Mucosa of descending colon (tissue), 3 donors: Measurements from ENCODE around the gene WDR37. TPM values are rescaled to one million over a fixed set of nuclear protein-coding genes. Genes with fewer than 3 reads are reported as not detected.
"Not testable (repeated sequence)": the region's sequence is repeated elsewhere in the genome, so short reads cannot be mapped to it uniquely, and the experiment has no call there.

Experiments
- ATAC-seq: fragments of 200-7000 bp; cut with Tn5 transposase; one replicate; pipeline ENCODE4 v1.9.1; 2020; ENCODE audit warnings: mild to moderate bottlenecking, moderate library complexity
- DNase-seq, 3 donors: peaks; one replicate each; pipeline ENCODE4 v3.0.0-alpha.2; 2020
- H3K36me3 ChIP-seq: fragments of 200-600 bp; one replicate; pipeline ENCODE4 v1.8.0; 2021; ENCODE audit warnings: low read depth, mild to moderate bottlenecking
- H3K4me1 ChIP-seq: fragments of 200-600 bp; one replicate; pipeline ENCODE4 v1.8.0; 2021; ENCODE audit warnings: low read depth, mild to moderate bottlenecking
- H3K4me3 ChIP-seq: fragments of 200-600 bp; one replicate; pipeline ENCODE4 v1.8.0; 2021; ENCODE audit warnings: mild to moderate bottlenecking
- H3K9me3 ChIP-seq: fragments of 200-600 bp; one replicate; pipeline ENCODE4 v1.8.0; 2021; ENCODE audit warnings: mild to moderate bottlenecking
- intact Hi-C, 2 donors: fragments of 100-400 bp; cut with DNase I in 1 of 2; cut with micrococcal nuclease in 1 of 2; formaldehyde crosslinking; loops; one replicate each; pipeline versions ENCODE4 v1.11.0 to v1.11.1; 2022; cut with DNase I, micrococcal nuclease
- total RNA-seq, 3 donors: library from RNA; stranded (reverse); fragmentation: NEBNext Ultra II Directional in 2 of 3; extraction: Animal tissue kit (Norgen Biotek cat#: 25700) in 2 of 3; gene quantifications; one replicate each; pipeline versions ENCODE4 v1.2.1 to v1.2.4, GENCODE V29; 2021 to 2023
- TF ChIP-seq, protein P1 (sequence below): fragments of 200-600 bp; IDR thresholded peaks from one replicate; pipeline ENCODE4 v1.8.0; 2022; ENCODE audit warnings: antibody characterized with exemption, mild to moderate bottlenecking
- donor health status: DM: no; HTN: no; CAD: no; lungs with moderate emphysema.
- donor health status: DM: no; HTN: no; CAD: no.
- donor health status: DM: no; HTN: yes; CAD: no.

The WDR37 gene
- total RNA-seq, 3 donors from 2014 or later = 18.3 to 24.1 (median 20.8) TPM

DNA sequence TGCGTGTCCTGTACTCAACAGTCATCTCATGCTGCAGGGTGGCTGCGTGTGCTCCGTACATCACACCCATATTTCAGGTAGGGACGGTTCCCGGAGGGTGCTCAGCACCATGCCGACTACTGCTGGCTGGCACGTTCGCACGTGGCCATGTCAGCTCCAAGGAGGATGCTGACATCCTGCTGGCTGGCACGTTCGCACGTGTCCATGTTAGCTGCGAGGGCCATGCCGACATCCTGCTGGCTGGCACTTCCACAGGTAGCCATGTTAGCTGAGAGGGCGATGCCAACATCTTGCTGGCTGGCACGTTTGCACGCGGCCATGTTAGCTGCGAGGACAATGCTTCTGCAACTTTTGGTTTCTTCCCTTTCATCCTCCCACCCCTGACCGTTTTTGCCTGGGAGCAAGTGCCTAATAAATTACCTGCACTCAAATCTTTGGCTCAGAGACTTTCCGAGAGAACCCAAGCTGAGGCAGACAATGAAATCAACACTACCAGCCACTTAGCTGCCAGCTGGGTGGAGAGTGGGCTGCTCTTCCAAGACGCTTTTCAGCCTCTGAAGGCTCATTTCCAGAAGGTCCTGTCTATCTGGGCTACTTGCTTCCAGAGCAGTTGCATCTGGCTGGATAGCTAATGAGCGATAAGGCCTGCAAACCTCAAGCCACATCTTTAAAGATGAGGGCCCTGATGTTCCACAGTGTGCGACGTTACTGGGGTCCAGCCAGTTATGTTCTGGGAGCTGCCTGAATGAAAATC is 104.6 kb downstream of the WDR37 start:
- no peak for DNase-seq
- TF ChIP-seq, protein P1, sequence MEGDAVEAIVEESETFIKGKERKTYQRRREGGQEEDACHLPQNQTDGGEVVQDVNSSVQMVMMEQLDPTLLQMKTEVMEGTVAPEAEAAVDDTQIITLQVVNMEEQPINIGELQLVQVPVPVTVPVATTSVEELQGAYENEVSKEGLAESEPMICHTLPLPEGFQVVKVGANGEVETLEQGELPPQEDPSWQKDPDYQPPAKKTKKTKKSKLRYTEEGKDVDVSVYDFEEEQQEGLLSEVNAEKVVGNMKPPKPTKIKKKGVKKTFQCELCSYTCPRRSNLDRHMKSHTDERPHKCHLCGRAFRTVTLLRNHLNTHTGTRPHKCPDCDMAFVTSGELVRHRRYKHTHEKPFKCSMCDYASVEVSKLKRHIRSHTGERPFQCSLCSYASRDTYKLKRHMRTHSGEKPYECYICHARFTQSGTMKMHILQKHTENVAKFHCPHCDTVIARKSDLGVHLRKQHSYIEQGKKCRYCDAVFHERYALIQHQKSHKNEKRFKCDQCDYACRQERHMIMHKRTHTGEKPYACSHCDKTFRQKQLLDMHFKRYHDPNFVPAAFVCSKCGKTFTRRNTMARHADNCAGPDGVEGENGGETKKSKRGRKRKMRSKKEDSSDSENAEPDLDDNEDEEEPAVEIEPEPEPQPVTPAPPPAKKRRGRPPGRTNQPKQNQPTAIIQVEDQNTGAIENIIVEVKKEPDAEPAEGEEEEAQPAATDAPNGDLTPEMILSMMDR = no peak
- intact Hi-C loops = no loop called here

GRCh38 chr10:1161315-1161673 is 105.1 kb downstream of the WDR37 start:
- H3K9me3 ChIP-seq, H3K36me3 ChIP-seq, DNase-seq, ATAC-seq, H3K4me3 ChIP-seq, intact Hi-C loops, H3K4me1 ChIP-seq: not testable (repeated sequence)

More for the DNA sequence above, 104.6 kb downstream of the WDR37 start:
- Histone ChIP-seq H3K4me1 (no peaks in the 10 kb centered on the region), H3K9me3 (no peaks in the 10 kb centered on the region), H3K36me3 (no peaks in the 10 kb centered on the region), H3K4me3 (no peak overlapping the region)
- no peak for ATAC-seq

DNA sequence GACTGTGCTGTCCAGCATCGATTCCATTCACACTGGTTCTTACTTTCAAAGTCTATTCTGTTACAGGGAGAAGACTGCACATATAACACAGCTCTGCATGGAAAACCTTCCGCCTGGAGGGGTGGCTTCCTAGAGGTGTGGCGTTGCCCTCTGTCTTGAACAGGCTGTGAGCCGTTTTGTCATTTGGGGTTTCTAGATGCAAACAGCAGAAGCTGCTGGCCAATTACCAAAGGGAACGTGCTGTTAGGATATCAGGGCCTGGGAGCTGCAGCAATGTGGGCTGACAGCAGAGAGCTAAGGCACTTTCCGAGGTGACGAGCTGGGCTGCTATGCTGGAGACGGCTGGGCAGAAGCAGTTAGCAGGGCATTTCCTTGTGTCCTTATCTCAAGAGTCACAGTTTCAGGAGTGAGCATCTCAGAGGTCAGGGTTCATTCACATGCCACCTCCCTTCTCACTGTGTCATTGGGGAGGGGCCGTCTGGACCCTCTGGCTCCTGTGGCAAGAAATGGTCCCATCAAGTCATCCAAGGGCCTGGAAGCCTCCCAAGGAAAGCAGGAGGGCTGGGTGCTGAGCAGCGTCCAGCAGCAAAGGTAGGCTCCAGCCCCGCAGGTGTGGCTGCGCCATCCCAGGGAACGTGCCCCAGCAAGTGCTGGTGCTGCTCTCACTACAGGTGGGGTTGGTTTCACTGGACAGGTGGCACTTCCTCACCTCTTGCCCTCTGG is 106.5 kb downstream of the WDR37 start:
- H3K9me3 ChIP-seq = no peaks in the 10 kb centered on the region
- no peak overlapping the region for H3K4me3 ChIP-seq
- ATAC-seq = no peak
- intact Hi-C loops = no loop called here
- no peak for DNase-seq
- TF ChIP-seq, protein P1 = no peak
- H3K4me1 ChIP-seq = no peaks in the 10 kb centered on the region
- no peaks in the 10 kb centered on the region for H3K36me3 ChIP-seq

DNA sequence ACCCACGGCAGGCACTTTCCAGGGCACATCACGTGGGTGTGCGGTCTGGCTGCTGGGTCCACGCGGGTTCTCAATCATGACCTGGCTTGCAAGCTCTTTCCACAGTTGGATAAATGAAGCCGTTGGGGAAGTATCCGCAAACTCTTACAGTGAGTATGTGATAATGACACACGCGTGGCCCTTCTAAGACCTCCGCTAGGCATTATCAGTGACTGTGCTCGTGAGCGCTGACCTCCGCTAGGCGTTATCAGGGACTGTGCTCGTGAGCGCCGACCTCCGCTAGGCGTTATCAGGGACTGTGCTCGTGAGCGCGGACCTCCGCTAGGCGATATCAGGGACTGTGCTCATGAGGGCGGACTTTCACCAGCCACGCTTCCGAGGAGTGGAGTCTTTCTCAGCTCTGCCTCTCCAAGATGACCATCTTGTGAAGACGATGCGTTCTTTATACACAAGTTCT is 107.0 kb downstream of the WDR37 start:
- TF ChIP-seq, protein P1 = no peak
- DNase-seq (no peak), ATAC-seq (no peak)
- Histone ChIP-seq H3K9me3 (no peaks in the 10 kb centered on the region), H3K36me3 (no peaks in the 10 kb centered on the region), H3K4me3 (no peak overlapping the region), H3K4me1 (no peaks in the 10 kb centered on the region)
- intact Hi-C loops = no loop called here

DNA sequence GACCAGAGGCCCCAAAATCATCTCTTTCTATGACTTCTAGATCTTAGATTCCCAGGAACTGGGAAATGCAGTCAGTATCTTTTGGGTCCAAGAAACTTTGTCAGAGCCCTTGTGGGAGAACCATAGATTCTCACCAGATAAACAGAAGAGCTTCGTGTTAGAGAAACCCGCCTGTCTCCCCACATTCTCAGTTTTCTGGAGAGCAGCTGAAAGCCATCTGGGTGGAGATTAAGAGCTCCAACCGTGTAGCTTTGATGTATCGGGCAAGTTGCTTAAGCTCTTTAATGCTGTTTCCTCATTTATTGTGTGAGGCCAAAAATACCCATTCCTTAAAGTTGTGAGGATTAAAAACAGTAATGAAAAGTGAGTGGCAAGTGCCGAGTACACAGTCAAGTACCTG is 107.6 kb downstream of the WDR37 start:
- Histone ChIP-seq H3K4me3 (no peak overlapping the region), H3K36me3 (no peaks in the 10 kb centered on the region), H3K9me3 (no peaks in the 10 kb centered on the region), H3K4me1 (no peaks in the 10 kb centered on the region)
- DNase-seq (no peak), ATAC-seq (no peak)
- intact Hi-C loops = no loop called here
- TF ChIP-seq, protein P1 = no peak

GRCh38 chr10:1166101-1166827 is 110.1 kb downstream of the WDR37 start:
- no peak for ATAC-seq
- no peaks in the 10 kb centered on the region for H3K36me3 ChIP-seq
- intact Hi-C loops = no loop called here
- no peaks in the 10 kb centered on the region for H3K9me3 ChIP-seq
- DNase-seq = no peak
- H3K4me3 ChIP-seq = no peak overlapping the region
- TF ChIP-seq, protein P1 = no peak
- H3K4me1 ChIP-seq = no peaks in the 10 kb centered on the region
